Measurements from ENCODE around the gene TNRC6C. TPM values are rescaled to one million over a fixed set of nuclear protein-coding genes. Genes with fewer than 3 reads are reported as not detected.
A peak's percentile ranks its signal among the peaks of the same experiment; 100 is the strongest.

The TNRC6C gene
- total and polyA plus RNA-seq, 2 of the 13 experiments (the other 11 are each of a cell fraction or from before 2014, with no cell fraction given): 0.66 to 4.9 TPM

DNA sequence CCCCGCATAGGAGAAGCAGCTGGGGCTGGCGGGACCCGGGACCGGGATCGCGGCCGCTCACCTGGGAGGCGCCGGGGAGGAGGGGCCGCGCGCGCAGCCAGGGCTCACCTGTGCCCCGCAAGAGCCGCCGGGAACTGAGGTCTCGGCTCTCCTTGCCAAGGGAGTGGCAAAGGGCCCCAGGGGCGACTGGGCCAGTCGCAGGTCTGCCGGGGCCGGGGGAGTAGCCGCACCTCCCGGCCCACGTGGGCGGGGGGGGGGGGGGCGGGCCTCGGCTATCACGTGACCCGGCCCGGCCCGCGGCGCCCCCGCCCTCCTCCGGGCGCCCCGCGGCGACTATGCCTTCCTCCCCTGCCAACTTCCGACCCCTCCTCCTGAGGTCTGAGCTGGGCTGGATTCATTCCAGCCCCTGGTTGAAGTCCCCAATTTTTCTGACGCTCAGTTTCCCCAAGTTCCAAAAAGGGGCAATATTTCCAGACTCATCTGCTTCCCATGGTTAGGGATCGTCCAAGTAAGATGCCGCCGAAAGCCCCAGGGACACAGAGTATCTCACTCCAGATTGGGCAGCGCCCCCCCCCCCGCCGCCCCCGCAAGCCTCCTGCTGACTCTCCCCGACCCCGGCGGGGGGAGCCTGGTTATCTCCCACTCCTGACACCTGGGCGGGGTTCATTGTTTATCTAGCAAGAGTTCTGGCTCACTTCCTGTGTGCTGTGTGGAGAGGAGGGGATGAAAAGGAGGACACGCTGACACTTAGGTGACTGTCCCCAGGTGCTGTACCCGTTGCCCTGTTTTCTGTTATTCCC, 170.2 kb downstream of the TNRC6C start, which contains the start of gene TMC6 (continued):
- TF ChIP-seq, protein P1, sequence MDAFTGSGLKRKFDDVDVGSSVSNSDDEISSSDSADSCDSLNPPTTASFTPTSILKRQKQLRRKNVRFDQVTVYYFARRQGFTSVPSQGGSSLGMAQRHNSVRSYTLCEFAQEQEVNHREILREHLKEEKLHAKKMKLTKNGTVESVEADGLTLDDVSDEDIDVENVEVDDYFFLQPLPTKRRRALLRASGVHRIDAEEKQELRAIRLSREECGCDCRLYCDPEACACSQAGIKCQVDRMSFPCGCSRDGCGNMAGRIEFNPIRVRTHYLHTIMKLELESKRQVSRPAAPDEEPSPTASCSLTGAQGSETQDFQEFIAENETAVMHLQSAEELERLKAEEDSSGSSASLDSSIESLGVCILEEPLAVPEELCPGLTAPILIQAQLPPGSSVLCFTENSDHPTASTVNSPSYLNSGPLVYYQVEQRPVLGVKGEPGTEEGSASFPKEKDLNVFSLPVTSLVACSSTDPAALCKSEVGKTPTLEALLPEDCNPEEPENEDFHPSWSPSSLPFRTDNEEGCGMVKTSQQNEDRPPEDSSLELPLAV (CRISPR knock-in tag; conservative IDR thresholded peaks at IDR 0.05; ENCODE audit: low read depth): no peak
- TF ChIP-seq ZBTB21 (CRISPR knock-in tag; IDR thresholded peaks at IDR 0.05): no peak
- peak; percentile 91 for TF ChIP-seq SP5 (CRISPR knock-in tag; IDR thresholded peaks at IDR 0.05; ENCODE audit: borderline replicate concordance, low read depth)
- no peak for TF ChIP-seq ZNF3 (CRISPR knock-in tag; IDR thresholded peaks at IDR 0.05)
- TF ChIP-seq ZNF644 (CRISPR knock-in tag; IDR thresholded peaks at IDR 0.05; ENCODE audit: low read depth): no peak
- TF ChIP-seq ZNF556 (CRISPR knock-in tag; IDR thresholded peaks at IDR 0.05; ENCODE audit: borderline replicate concordance): no peak; the same call in 1 of the 2 replicates
- TF ChIP-seq ZBTB20 (CRISPR knock-in tag; IDR thresholded peaks at IDR 0.05; ENCODE audit: borderline replicate concordance, low read depth): peak; percentile 13; the same call in 1 of the 2 replicates
- no peak for TF ChIP-seq PRDM4 (CRISPR knock-in tag; IDR thresholded peaks at IDR 0.05; ENCODE audit: borderline replicate concordance)
- TF ChIP-seq FOXA1 (IDR thresholded peaks at IDR 0.05): no peak
- peak; percentile 73 for TF ChIP-seq FOXA1 (CRISPR knock-in tag; IDR thresholded peaks at IDR 0.05)
- no peak for TF ChIP-seq ZNF850 (CRISPR knock-in tag; conservative IDR thresholded peaks at IDR 0.05)
- no peak for TF ChIP-seq ESRRA (CRISPR knock-in tag; IDR thresholded peaks at IDR 0.05; ENCODE audit: low read depth)
- TF ChIP-seq, protein P2, sequence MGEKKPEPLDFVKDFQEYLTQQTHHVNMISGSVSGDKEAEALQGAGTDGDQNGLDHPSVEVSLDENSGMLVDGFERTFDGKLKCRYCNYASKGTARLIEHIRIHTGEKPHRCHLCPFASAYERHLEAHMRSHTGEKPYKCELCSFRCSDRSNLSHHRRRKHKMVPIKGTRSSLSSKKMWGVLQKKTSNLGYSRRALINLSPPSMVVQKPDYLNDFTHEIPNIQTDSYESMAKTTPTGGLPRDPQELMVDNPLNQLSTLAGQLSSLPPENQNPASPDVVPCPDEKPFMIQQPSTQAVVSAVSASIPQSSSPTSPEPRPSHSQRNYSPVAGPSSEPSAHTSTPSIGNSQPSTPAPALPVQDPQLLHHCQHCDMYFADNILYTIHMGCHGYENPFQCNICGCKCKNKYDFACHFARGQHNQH (CRISPR knock-in tag; IDR thresholded peaks at IDR 0.05): peak; percentile 54; the same call in 1 of the 2 replicates
- TF ChIP-seq PITX1 (CRISPR knock-in tag; IDR thresholded peaks at IDR 0.05): no peak
- TF ChIP-seq ZNF282 (IDR thresholded peaks at IDR 0.05; ENCODE audit: partially characterized antibody): no peak
- peak; percentile 41 for TF ChIP-seq GATAD2A (CRISPR knock-in tag; IDR thresholded peaks at IDR 0.05)
- TF ChIP-seq HOXA3 (CRISPR knock-in tag; IDR thresholded peaks at IDR 0.05): peak; percentile 38
- no peak for TF ChIP-seq RELA (CRISPR knock-in tag; IDR thresholded peaks at IDR 0.05)
- no peak for TF ChIP-seq MLXIP (CRISPR knock-in tag; IDR thresholded peaks at IDR 0.05; ENCODE audit: borderline replicate concordance)
- no peak for TF ChIP-seq NR1H2 (CRISPR knock-in tag; IDR thresholded peaks at IDR 0.05; ENCODE audit: borderline replicate concordance, low read depth)
- peak; percentile 30; the same call in 1 of the 2 replicates for TF ChIP-seq ZBTB25 (CRISPR knock-in tag; IDR thresholded peaks at IDR 0.05)
- peak; percentile 51 for TF ChIP-seq CBX1 (IDR thresholded peaks at IDR 0.05; ENCODE audit: low read depth)
